ENCODE results near the gene IRS1. TPM values are rescaled to one million over a fixed set of nuclear protein-coding genes. Genes with fewer than 3 reads are reported as not detected.

Gene IRS1
- total RNA-seq, 1 experiment from 2014 or later = 15.0 TPM

GRCh38 chr2:226791487-226792081 lies 8.0 kb downstream of the IRS1 start:
- Histone ChIP-seq H4K5ac (ENCODE audit: insufficient read length, low read depth, low read length) (peak overlapping the region; percentile 1), H2AK5ac (ENCODE audit: insufficient read length, low read length) (no peak overlapping the region), H3K4me1 (ENCODE audit: insufficient read depth, low read length) (peaks cover 2% of the 10 kb centered on the region; the same call in 1 of the 2 replicates), H3K79me2 (ENCODE audit: insufficient read depth, low read length) (peaks cover 8% of the 10 kb centered on the region; the same call in 1 of the 2 replicates), H2BK12ac (ENCODE audit: insufficient read length, low read depth, low read length) (no peak overlapping the region), H3K56ac (ENCODE audit: insufficient read length, low read depth, low read length) (no peak overlapping the region), H3K14ac (ENCODE audit: insufficient read depth, low read length) (peak overlapping the region; percentile 53; the same call in 1 of the 2 replicates), H3T11ph (ENCODE audit: low read length) (no peak overlapping the region), H3K27ac (ENCODE audit: insufficient read length, low read depth, low read length) (peak overlapping the region; percentile 22), H3K23ac (ENCODE audit: insufficient read length, low read depth, low read length) (no peak overlapping the region), H2BK15ac (ENCODE audit: low read depth, low read length) (no peak overlapping the region), H2BK5ac (ENCODE audit: insufficient read length, low read length) (peak overlapping the region; percentile 24), H4K91ac (ENCODE audit: insufficient read length, low read depth, low read length) (no peak overlapping the region), H4K20me1 (ENCODE audit: control insufficient read depth, insufficient read depth, insufficient read length) (no peaks in the 10 kb centered on the region), H2BK20ac (ENCODE audit: low read depth, low read length, poor library complexity, severe bottlenecking) (no peak overlapping the region), H2BK120ac (ENCODE audit: low read depth, low read length, poor library complexity, severe bottlenecking) (peak overlapping the region; percentile 10), H3K9ac (ENCODE audit: extremely low read depth, insufficient read length, low read length) (peak overlapping the region; percentile 61), H3K4me2 (ENCODE audit: insufficient read depth, insufficient read length, low read length) (peak overlapping the region; percentile 92), H3K23me2 (ENCODE audit: insufficient read length, low read depth, low read length, poor library complexity, severe bottlenecking) (peaks cover 13% of the 10 kb centered on the region), H4K8ac (replicated peaks; ENCODE audit: insufficient read length, low read depth, low read length) (no peak overlapping the region), H3K27me3 (ENCODE audit: insufficient read depth, low read length) (no peaks in the 10 kb centered on the region), H3K4ac (ENCODE audit: low read depth, low read length) (no peak overlapping the region), H3K79me1 (ENCODE audit: insufficient read depth, low read depth, low read length, poor library complexity, severe bottlenecking) (peaks cover 5% of the 10 kb centered on the region), H2AFZ (ENCODE audit: low read length) (no peak overlapping the region), H3K18ac (ENCODE audit: insufficient read length, low read depth, low read length) (peak overlapping the region; percentile 87), H3K9me3 (ENCODE audit: control insufficient read depth, low read depth, low read length) (no peaks in the 10 kb centered on the region)
- Mint-ChIP-seq H3K4me1 (peaks cover 39 to 53% of the 10 kb centered on the region in 2 experiments), H3K27me3 (ENCODE audit: low read depth) (no peaks in the 10 kb centered on the region), H3K36me3 (ENCODE audit: insufficient read depth in 1 of 3, low read depth in 3 of 3) (peaks cover 17 to 29% (median 20%) of the 10 kb centered on the region in 3 experiments), H3K27ac (peak overlapping the region; percentile 92 to 98 (median 97); a peak in 6 of 7 replicates), H3K9me3 (no peaks in the 10 kb centered on the region; a peak in 1 of 5 replicates), H3K4me3 (peak overlapping the region; percentile 75 to 84)
- peak; percentile 57; the same call in 2 of the 3 replicates for TF ChIP-seq CTCF (conservative IDR thresholded peaks at IDR 0.05)
- WGBS (ENCODE audit: extremely low coverage, insufficient read length, low lambda C conversion rate) = no CpG with 5 or more reads among the region's 56 CpGs
- DNase-seq = peak; percentile 94

Measured in H9 (cell line).